HG03442 (cell line): ENCODE measurements around the gene HABP2.

ENCODE experiments used
- ATAC-seq: cut with Tn5 transposase; IDR thresholded peaks from one replicate; pipeline ENCODE4 v1.9.1; 2021; ENCODE audit warnings: mild to moderate bottlenecking, moderate library complexity; ENCODE audit not compliant: unreplicated experiment

The HABP2 gene

GRCh38 chr10:113627836-113628235 is 75.0 kb downstream of the HABP2 start:
- ATAC-seq, result no peak

- no peak for ATAC-seq
These were observed 75.8 kb downstream of the HABP2 start for GRCh38 chr10:113628607-113629153.

GRCh38 chr10:113630929-113631533 is 78.2 kb downstream of the HABP2 start:
- ATAC-seq, result no peak

- no peak for ATAC-seq
These were observed 79.0 kb downstream of the HABP2 start for GRCh38 chr10:113631684-113632367.
